Psoas muscle (tissue), 8 donors: ENCODE measurements around the gene TPPP3. TPM values are rescaled to one million over a fixed set of nuclear protein-coding genes. Genes with fewer than 3 reads are reported as not detected.
A peak's percentile ranks its signal among the peaks of the same experiment; 100 is the strongest.

Source experiments
- ATAC-seq, 4 donors: fragments of 200-7000 bp; cut with Tn5 transposase; one replicate each; pipeline ENCODE4 v1.9.1; 2020; ENCODE audit warnings: moderate library complexity in 3 of 4, mild to moderate bottlenecking in 2 of 4
- DNase-seq, 2 donors: peaks; one replicate each; pipeline ENCODE4 v3.0.0-alpha.2; 2020
- H3K27ac ChIP-seq: fragments of 200-600 bp; one replicate; pipeline ENCODE4 v1.8.0; 2022
- H3K27me3 ChIP-seq, 3 donors: fragments of 200-600 bp in 1 of 3; one replicate each; pipeline versions ENCODE4 v1.6.1 to v1.8.0; 2013 to 2022; ENCODE audit warnings: low read length in 2 of 3, mild to moderate bottlenecking in 2 of 3, moderate library complexity in 1 of 3; ENCODE audit not compliant: insufficient read depth in 3 of 3
- H3K36me3 ChIP-seq, 2 donors: fragments of 200-600 bp in 1 of 2; one replicate each; pipeline versions ENCODE4 v1.6.1 to v1.8.0; 2013 to 2022; ENCODE audit warnings: low read depth in 1 of 2, mild to moderate bottlenecking in 1 of 2, moderate library complexity in 1 of 2; ENCODE audit not compliant: insufficient read depth in 1 of 2
- H3K4me1 ChIP-seq: fragments of 200-600 bp; one replicate; pipeline ENCODE4 v1.8.0; 2022
- H3K4me3 ChIP-seq: fragments of 200-600 bp; one replicate; pipeline ENCODE4 v1.8.0; 2022; ENCODE audit warnings: mild to moderate bottlenecking
- H3K9me3 ChIP-seq: fragments of 200-600 bp; one replicate; pipeline ENCODE4 v1.8.0; 2022
- CTCF ChIP-seq: fragments of 200-600 bp; IDR thresholded peaks from one replicate; pipeline ENCODE4 v1.8.0; 2022; ENCODE audit warnings: antibody characterized with exemption
- WGBS, 3 donors: extraction: QIAGEN DNeasy Blood & Tissue Kit; methylation state at CpG; one replicate each; pipeline versions ENCODE4 v1.1.6 to v1.1.7; 2013; 5-methylcytosine and 5-hydroxymethylcytosine counted together
- intact Hi-C, 2 donors: fragments of 100-400 bp; cut with DNase I; formaldehyde crosslinking; loops; one replicate each; pipeline versions ENCODE4 v1.11.0 to v1.14.2; 2022
- polyA plus RNA-seq, 3 donors: library from polyadenylated mRNA; stranded (reverse); fragments of 200-250 nt; gene quantifications; one replicate each; pipeline ENCODE4 v1.2.3, GENCODE V29; 2013
- total RNA-seq, 4 donors: library from RNA; stranded (reverse); fragmentation: NEBNext Ultra II Directional in 2 of 4; extraction: Animal tissue kit (Norgen Biotek cat#: 25700) in 2 of 4; gene quantifications; one replicate each; pipeline versions ENCODE4 v1.2.1 to v1.2.4, GENCODE V29; 2021 to 2023
- donor health status: healthy with polysubstance abuse.
- donor health status: DM: no; HTN: no; CAD: no; lungs with moderate emphysema.
- donor health status: Bipolar disorder and iron deficiency.
- donor health status: healthy.
- donor health status: DM: yes; HTN: yes; CAD: no.
- donor health status: DM: no; HTN: no; CAD: no.
- donor health status: DM: no; HTN: no; CAD: no.
- donor health status: DM: yes; HTN: yes; CAD: no.

The TPPP3 gene
- total and polyA plus RNA-seq, 7 donors, result 5.3 to 36.4 (median 21.4) TPM

- intact Hi-C loops, result loop anchor here in 1 of 2 donors (2.0 kb wide), 1 partner anchor 68 kb away; the partner anchor contains the start of gene ZDHHC1
These were observed 44.1 kb downstream of the TPPP3 start for GRCh38 chr16:67349172-67349571.

GRCh38 chr16:67346341-67346740, 47.0 kb downstream of the TPPP3 start:
- DNase-seq (no peak), ATAC-seq (no peak)
- Histone ChIP-seq H3K36me3 (no peaks in the 10 kb centered on the region), H3K4me1 (no peaks in the 10 kb centered on the region), H3K4me3 (no peak overlapping the region), H3K27ac (no peak overlapping the region), H3K27me3 (no peaks in the 10 kb centered on the region), H3K9me3 (no peaks in the 10 kb centered on the region)
- 75 to 80% (median 79%) methylated on average over 3 of the region's 3 CpGs for WGBS, 3 donors
- TF ChIP-seq CTCF, result no peak
- intact Hi-C loops, result no loop called here

More at GRCh38 chr16:67349172-67349571, 44.1 kb downstream of the TPPP3 start:
- Histone ChIP-seq H3K27me3 (no peaks in the 10 kb centered on the region), H3K36me3 (no peaks in the 10 kb centered on the region), H3K27ac (no peak overlapping the region), H3K4me3 (no peak overlapping the region), H3K9me3 (no peaks in the 10 kb centered on the region), H3K4me1 (no peaks in the 10 kb centered on the region)
- ATAC-seq (peak in 2 of 4 donors; percentile 56 to 71), DNase-seq (no peak)
- TF ChIP-seq CTCF, result peak; percentile 54

- Histone ChIP-seq H3K27me3 (no peaks in the 10 kb centered on the region), H3K36me3 (no peaks in the 10 kb centered on the region), H3K4me3 (no peak overlapping the region), H3K9me3 (no peaks in the 10 kb centered on the region), H3K27ac (no peak overlapping the region), H3K4me1 (no peaks in the 10 kb centered on the region)
- intact Hi-C loops, result no loop called here
- WGBS, 3 donors, result 64 to 77% (median 75%) methylated on average over 1 of the region's 1 CpG
- no peak for ATAC-seq
- no peak for DNase-seq
- no peak for TF ChIP-seq CTCF
These were observed 47.9 kb downstream of the TPPP3 start for GRCh38 chr16:67345401-67345800.

GRCh38 chr16:67342616-67343015, 50.7 kb downstream of the TPPP3 start:
- 70 to 78% (median 75%) methylated on average over 4 of the region's 4 CpGs for WGBS, 3 donors
- no peaks in the 10 kb centered on the region for H3K27me3 ChIP-seq

More at GRCh38 chr16:67342616-67343015, 50.7 kb downstream of the TPPP3 start:
- ATAC-seq, result no peak
- Histone ChIP-seq H3K27ac (no peak overlapping the region), H3K4me1 (no peaks in the 10 kb centered on the region), H3K36me3 (no peaks in the 10 kb centered on the region), H3K4me3 (no peak overlapping the region), H3K9me3 (no peaks in the 10 kb centered on the region)
- DNase-seq, result no peak
- TF ChIP-seq CTCF, result no peak
- intact Hi-C loops, result no loop called here
